Fibroblast of skin of scalp (primary cell): Measurements from ENCODE around the gene PTPRG.
A peak's percentile ranks its signal among the peaks of the same experiment; 100 is the strongest.

Experiments
- DNase-seq: peaks from one replicate; pipeline ENCODE4 v3.0.0-alpha.2; 2013

PTPRG gene

GRCh38 chr3:61935814-61936213, 374.4 kb downstream of the PTPRG start:
- DNase-seq = no peak

GRCh38 chr3:61936344-61936937, 375.1 kb downstream of the PTPRG start:
- DNase-seq = no peak

GRCh38 chr3:61937477-61937876, 376.1 kb downstream of the PTPRG start:
- DNase-seq = no peak

- no peak for DNase-seq
These were observed 377.6 kb downstream of the PTPRG start for GRCh38 chr3:61938878-61939549.

- DNase-seq = no peak
These were observed 378.9 kb downstream of the PTPRG start for GRCh38 chr3:61940236-61940635.

GRCh38 chr3:61943975-61944374, 382.6 kb downstream of the PTPRG start:
- DNase-seq = no peak

GRCh38 chr3:61944726-61945125, 383.4 kb downstream of the PTPRG start:
- no peak for DNase-seq

- no peak for DNase-seq
These were observed 384.3 kb downstream of the PTPRG start for GRCh38 chr3:61945657-61946056.

GRCh38 chr3:61946570-61947324, 385.4 kb downstream of the PTPRG start:
- DNase-seq = no peak

GRCh38 chr3:61947456-61947855, 386.1 kb downstream of the PTPRG start:
- no peak for DNase-seq

GRCh38 chr3:61948699-61949305, 387.4 kb downstream of the PTPRG start:
- no peak for DNase-seq

- DNase-seq = peak; percentile 67
These were observed 392.7 kb downstream of the PTPRG start for GRCh38 chr3:61954097-61954540.

GRCh38 chr3:61955483-61955882, 394.1 kb downstream of the PTPRG start:
- peak; percentile 10 for DNase-seq

- DNase-seq = peak; percentile 77
These were observed 394.9 kb downstream of the PTPRG start for GRCh38 chr3:61956236-61956635.

GRCh38 chr3:61957259-61957658, 395.9 kb downstream of the PTPRG start:
- no peak for DNase-seq

GRCh38 chr3:61960976-61961375, 399.6 kb downstream of the PTPRG start:
- no peak for DNase-seq

- no peak for DNase-seq
These were observed 400.5 kb downstream of the PTPRG start for GRCh38 chr3:61961900-61962299.

GRCh38 chr3:61964566-61964965, 403.2 kb downstream of the PTPRG start:
- DNase-seq = no peak

- DNase-seq = no peak
These were observed 404.4 kb downstream of the PTPRG start for GRCh38 chr3:61965770-61966131.

GRCh38 chr3:61966200-61966599, 404.8 kb downstream of the PTPRG start:
- no peak for DNase-seq

- DNase-seq = no peak
These were observed 405.6 kb downstream of the PTPRG start for GRCh38 chr3:61967019-61967418.

GRCh38 chr3:61967937-61968336, 406.6 kb downstream of the PTPRG start:
- no peak for DNase-seq

- no peak for DNase-seq
These were observed 413.3 kb downstream of the PTPRG start for GRCh38 chr3:61974662-61975061.
